Measurements from ENCODE around the gene NECAP2.

GRCh38 chr1:16445052-16445451 is 4.5 kb downstream of the NECAP2 start:
- TF ChIP-seq SUZ12 (IDR thresholded peaks at IDR 0.05; ENCODE audit: extremely low read depth, insufficient read depth, insufficient read length) (no peak), ZNF274 (IDR thresholded peaks at IDR 0.05; ENCODE audit: low read depth, low read length) (no peak), YY1 (IDR thresholded peaks at IDR 0.05; ENCODE audit: insufficient read depth, insufficient read length) (no peak)

Data from NT2/D1 (cell line).